Measurements from ENCODE around the gene TOMM20. TPM values are rescaled to one million over a fixed set of nuclear protein-coding genes. Genes with fewer than 3 reads are reported as not detected.
A peak's percentile ranks its signal among the peaks of the same experiment; 100 is the strongest.

The TOMM20 gene
- total RNA-seq, 1 experiment from 2014 or later: 101 TPM

DNA sequence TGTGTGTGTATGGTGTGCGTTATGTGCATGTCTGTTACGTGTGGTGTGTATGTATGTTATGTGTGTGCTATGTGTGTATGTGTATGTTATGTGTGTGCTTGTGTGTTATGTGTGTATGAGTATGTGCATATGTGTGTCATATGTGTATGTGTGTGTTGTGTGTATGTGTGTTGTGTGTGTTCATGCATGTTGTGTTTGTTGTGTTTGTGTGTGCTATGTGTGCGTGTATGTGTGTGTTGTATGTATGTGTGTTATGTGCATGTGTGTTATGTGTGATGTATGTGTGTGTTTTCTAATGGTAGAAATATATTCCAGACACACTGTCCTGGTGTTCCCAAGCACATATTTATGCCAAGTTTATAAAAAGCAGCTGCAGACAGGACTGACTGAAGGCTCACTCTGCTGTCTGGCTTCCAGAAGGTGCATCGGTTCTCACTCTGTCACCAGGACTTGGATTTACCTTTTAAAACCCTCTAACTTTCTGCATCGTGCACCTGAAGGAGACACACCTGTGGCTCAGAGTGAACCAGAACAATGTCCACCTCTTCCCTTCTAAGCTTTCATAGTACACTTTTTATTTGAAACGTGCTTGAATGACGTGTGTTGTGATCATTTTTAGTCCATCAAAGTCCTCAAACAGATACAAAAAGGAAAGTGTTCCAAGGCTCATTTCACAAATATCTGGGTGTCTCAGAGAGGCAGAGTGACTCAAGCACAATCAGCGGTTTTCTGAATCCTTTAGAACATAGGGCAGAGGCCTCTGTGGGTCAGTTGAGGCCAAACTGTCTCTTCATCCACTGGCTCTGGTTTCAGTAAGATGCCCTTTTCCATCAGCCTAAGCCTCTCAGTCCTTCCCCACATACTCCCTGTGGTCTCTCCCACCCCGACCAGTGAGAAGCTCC, 49.9 kb downstream of the TOMM20 start:
- Histone ChIP-seq H3K9me3 (ENCODE audit: control insufficient read depth, insufficient read depth, low read depth, low read length) (no peaks in the 10 kb centered on the region), H3K4me1 (ENCODE audit: control insufficient read depth, insufficient read depth, low read length) (peaks cover 52% of the 10 kb centered on the region), H3K27me3 (ENCODE audit: control insufficient read depth, insufficient read depth, low read length) (no peaks in the 10 kb centered on the region), H3K4me3 (ENCODE audit: low read depth in 2 of 2, low read length in 2 of 2) (no peak overlapping the region), H3K36me3 (ENCODE audit: control insufficient read depth, insufficient read depth, low read length) (no peaks in the 10 kb centered on the region), H3K27ac (ENCODE audit: low read length) (peak overlapping the region; percentile 100)
- in situ Hi-C loops (cut with HindIII; ENCODE audit: low pct_unique_long_range_greater_than_20kb, low sequenced_read_pairs) (loop anchor here (10.0 kb wide), 2 partner anchors 124 to 334 kb away; no protein-coding TSS in a partner anchor), intact Hi-C loops (cut with micrococcal nuclease; ENCODE audit: unreplicated experiment) (loop anchor here (5.0 to 10.0 kb wide), 2 partner anchors 204 to 466 kb away; partner anchors contain the start of gene IRF2BP2)
- TF ChIP-seq, protein P1, sequence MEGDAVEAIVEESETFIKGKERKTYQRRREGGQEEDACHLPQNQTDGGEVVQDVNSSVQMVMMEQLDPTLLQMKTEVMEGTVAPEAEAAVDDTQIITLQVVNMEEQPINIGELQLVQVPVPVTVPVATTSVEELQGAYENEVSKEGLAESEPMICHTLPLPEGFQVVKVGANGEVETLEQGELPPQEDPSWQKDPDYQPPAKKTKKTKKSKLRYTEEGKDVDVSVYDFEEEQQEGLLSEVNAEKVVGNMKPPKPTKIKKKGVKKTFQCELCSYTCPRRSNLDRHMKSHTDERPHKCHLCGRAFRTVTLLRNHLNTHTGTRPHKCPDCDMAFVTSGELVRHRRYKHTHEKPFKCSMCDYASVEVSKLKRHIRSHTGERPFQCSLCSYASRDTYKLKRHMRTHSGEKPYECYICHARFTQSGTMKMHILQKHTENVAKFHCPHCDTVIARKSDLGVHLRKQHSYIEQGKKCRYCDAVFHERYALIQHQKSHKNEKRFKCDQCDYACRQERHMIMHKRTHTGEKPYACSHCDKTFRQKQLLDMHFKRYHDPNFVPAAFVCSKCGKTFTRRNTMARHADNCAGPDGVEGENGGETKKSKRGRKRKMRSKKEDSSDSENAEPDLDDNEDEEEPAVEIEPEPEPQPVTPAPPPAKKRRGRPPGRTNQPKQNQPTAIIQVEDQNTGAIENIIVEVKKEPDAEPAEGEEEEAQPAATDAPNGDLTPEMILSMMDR (IDR thresholded peaks at IDR 0.05): no peak
- no peak for TF ChIP-seq TCF7L2 (IDR thresholded peaks at IDR 0.05; ENCODE audit: low read depth, low read length)
- TF ChIP-seq, protein P2, sequence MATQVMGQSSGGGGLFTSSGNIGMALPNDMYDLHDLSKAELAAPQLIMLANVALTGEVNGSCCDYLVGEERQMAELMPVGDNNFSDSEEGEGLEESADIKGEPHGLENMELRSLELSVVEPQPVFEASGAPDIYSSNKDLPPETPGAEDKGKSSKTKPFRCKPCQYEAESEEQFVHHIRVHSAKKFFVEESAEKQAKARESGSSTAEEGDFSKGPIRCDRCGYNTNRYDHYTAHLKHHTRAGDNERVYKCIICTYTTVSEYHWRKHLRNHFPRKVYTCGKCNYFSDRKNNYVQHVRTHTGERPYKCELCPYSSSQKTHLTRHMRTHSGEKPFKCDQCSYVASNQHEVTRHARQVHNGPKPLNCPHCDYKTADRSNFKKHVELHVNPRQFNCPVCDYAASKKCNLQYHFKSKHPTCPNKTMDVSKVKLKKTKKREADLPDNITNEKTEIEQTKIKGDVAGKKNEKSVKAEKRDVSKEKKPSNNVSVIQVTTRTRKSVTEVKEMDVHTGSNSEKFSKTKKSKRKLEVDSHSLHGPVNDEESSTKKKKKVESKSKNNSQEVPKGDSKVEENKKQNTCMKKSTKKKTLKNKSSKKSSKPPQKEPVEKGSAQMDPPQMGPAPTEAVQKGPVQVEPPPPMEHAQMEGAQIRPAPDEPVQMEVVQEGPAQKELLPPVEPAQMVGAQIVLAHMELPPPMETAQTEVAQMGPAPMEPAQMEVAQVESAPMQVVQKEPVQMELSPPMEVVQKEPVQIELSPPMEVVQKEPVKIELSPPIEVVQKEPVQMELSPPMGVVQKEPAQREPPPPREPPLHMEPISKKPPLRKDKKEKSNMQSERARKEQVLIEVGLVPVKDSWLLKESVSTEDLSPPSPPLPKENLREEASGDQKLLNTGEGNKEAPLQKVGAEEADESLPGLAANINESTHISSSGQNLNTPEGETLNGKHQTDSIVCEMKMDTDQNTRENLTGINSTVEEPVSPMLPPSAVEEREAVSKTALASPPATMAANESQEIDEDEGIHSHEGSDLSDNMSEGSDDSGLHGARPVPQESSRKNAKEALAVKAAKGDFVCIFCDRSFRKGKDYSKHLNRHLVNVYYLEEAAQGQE (IDR thresholded peaks at IDR 0.05; ENCODE audit: insufficient read depth in 1 of 2, low read depth in 2 of 2, low read length in 1 of 2): no peak
- TF ChIP-seq POLR2AphosphoS5 (IDR thresholded peaks at IDR 0.05; ENCODE audit: low read depth, low read length): no peak
- no peak for TF ChIP-seq SIN3A (IDR thresholded peaks at IDR 0.05; ENCODE audit: borderline replicate concordance, insufficient read depth, low read depth, low read length)
- DNase-seq (ENCODE audit: low read depth, low spot score) (no peak), ATAC-seq (no peak)
- ChIA-PET POLR2A (no interaction called here), CTCF (interaction anchor here (0.7 kb wide), 1 partner anchor 15 kb away, joined by 3 read pairs; no protein-coding TSS in a partner anchor)
- no TSS peak for BruUV-seq (replicated peaks)

DNA sequence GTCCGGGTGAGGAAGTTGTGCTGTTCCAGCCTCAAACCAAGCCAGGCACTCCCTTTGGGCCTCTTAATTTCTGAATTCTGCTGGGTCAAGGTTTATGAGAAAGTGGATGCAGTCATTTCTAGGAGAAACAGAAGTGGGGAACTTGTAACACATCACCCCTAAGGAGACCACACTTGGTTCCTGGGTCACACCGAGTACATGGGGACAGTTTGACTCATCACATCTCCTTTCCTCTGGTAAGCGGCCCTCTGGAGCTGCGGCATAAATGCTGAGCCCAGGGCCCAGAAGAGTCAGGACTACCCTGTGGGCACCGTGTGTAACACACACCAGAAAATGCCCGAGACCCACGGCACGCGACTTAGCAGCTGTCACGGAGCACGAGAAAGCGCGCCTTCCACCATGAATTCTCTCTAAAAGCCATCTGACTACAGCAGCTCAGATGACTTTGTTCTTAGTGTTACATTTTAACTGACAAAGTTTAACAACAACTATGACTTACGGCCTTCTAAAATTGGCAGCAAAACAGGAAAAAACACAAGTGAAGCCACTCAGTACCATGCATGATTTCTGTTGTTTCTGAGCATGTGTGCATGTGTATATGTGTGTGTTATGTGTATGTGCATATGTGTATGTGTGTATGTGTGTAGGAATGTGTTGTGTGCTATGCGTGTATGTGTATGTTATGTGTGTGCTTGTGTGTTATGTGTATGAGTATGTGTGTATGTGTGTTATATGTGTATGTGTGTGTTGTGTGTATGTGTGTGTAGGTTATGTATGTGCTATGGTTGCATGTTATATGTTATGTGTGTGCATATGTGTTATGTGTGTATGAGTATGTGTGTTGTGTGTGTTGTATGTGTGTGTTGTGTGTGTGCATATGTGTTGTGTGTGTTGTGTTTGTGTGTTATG, 50.8 kb downstream of the TOMM20 start:
- H3K36me3 ChIP-seq (ENCODE audit: control insufficient read depth, insufficient read depth, low read length): no peaks in the 10 kb centered on the region
- H3K27ac ChIP-seq (ENCODE audit: low read length): peak overlapping the region; percentile 100
- H3K4me1 ChIP-seq (ENCODE audit: control insufficient read depth, insufficient read depth, low read length): peaks cover 53% of the 10 kb centered on the region
- intact Hi-C loops (cut with micrococcal nuclease; ENCODE audit: unreplicated experiment) (loop anchor here (5.0 to 10.0 kb wide), 2 partner anchors 203 to 466 kb away; partner anchors contain the start of gene IRF2BP2), in situ Hi-C loops (cut with HindIII; ENCODE audit: low pct_unique_long_range_greater_than_20kb, low sequenced_read_pairs) (loop anchor here (10.0 kb wide), 2 partner anchors 123 to 333 kb away; no protein-coding TSS in a partner anchor)
- ChIA-PET POLR2A (interaction anchor here (0.6 kb wide), 2 partner anchors 102 to 149 kb away, joined by 3 to 4 read pairs; no protein-coding TSS in a partner anchor), CTCF (no interaction called here)
- H3K4me3 ChIP-seq (ENCODE audit: low read depth in 2 of 2, low read length in 2 of 2): no peak overlapping the region
- no peaks in the 10 kb centered on the region for H3K9me3 ChIP-seq (ENCODE audit: control insufficient read depth, insufficient read depth, low read depth, low read length)
- BruUV-seq (replicated peaks): no TSS peak
- H3K27me3 ChIP-seq (ENCODE audit: control insufficient read depth, insufficient read depth, low read length): no peaks in the 10 kb centered on the region
- no peak for DNase-seq (ENCODE audit: low read depth, low spot score)
- TF ChIP-seq POLR2AphosphoS5 (IDR thresholded peaks at IDR 0.05; ENCODE audit: low read depth, low read length) (no peak), TCF7L2 (IDR thresholded peaks at IDR 0.05; ENCODE audit: low read depth, low read length) (no peak), SIN3A (IDR thresholded peaks at IDR 0.05; ENCODE audit: borderline replicate concordance, insufficient read depth, low read depth, low read length) (no peak)
- TF ChIP-seq, protein P2 (IDR thresholded peaks at IDR 0.05; ENCODE audit: insufficient read depth in 1 of 2, low read depth in 2 of 2, low read length in 1 of 2): no peak
- TF ChIP-seq, protein P1 (IDR thresholded peaks at IDR 0.05): no peak
- no peak for ATAC-seq
